HG03342 (cell line): ENCODE data around the gene KRTAP10-6.
"Not testable (repeated sequence)": the region's sequence is repeated elsewhere in the genome, so short reads cannot be mapped to it uniquely, and the experiment has no call there.

Experiments used
- ATAC-seq: cut with Tn5 transposase; IDR thresholded peaks from one replicate; pipeline ENCODE4 v1.9.1; 2021; ENCODE audit warnings: mild to moderate bottlenecking, moderate library complexity; ENCODE audit not compliant: unreplicated experiment

KRTAP10-6 gene

GRCh38 chr21:44618504-44618903, 26.2 kb upstream of the KRTAP10-6 start:
- no peak for ATAC-seq

GRCh38 chr21:44617071-44617501, 24.8 kb upstream of the KRTAP10-6 start:
- no peak for ATAC-seq

- no peak for ATAC-seq
Measured at GRCh38 chr21:44616591-44616926, 24.3 kb upstream of the KRTAP10-6 start.

GRCh38 chr21:44615911-44616590, 23.7 kb upstream of the KRTAP10-6 start:
- ATAC-seq: no peak

GRCh38 chr21:44615466-44615865, 23.2 kb upstream of the KRTAP10-6 start:
- ATAC-seq: no peak

- ATAC-seq: no peak
Measured at GRCh38 chr21:44614961-44615391, 22.7 kb upstream of the KRTAP10-6 start.

GRCh38 chr21:44614161-44614631, 21.9 kb upstream of the KRTAP10-6 start:
- no peak for ATAC-seq

- no peak for ATAC-seq
Measured at GRCh38 chr21:44613386-44614155, 21.3 kb upstream of the KRTAP10-6 start.

GRCh38 chr21:44612669-44613229, 20.4 kb upstream of the KRTAP10-6 start:
- no peak for ATAC-seq

- no peak for ATAC-seq
Measured at GRCh38 chr21:44612029-44612486, 19.8 kb upstream of the KRTAP10-6 start, which contains the start of gene KRTAP10-8. Gene KRTAP10-8, plus strand, starts transcription at chr21:44612079. Its CDS starts 22 bp downstream, at chr21:44612101.

- no peak for ATAC-seq
Measured at GRCh38 chr21:44611551-44611950, 19.2 kb upstream of the KRTAP10-6 start.

- not testable (repeated sequence) for ATAC-seq
Measured at GRCh38 chr21:44610157-44610843, 18.0 kb upstream of the KRTAP10-6 start.

GRCh38 chr21:44609193-44609592, 16.9 kb upstream of the KRTAP10-6 start:
- ATAC-seq: no peak

- ATAC-seq: no peak
Measured at GRCh38 chr21:44606495-44606894, 14.2 kb upstream of the KRTAP10-6 start.

- ATAC-seq: no peak
Measured at GRCh38 chr21:44603911-44604310, 11.6 kb upstream of the KRTAP10-6 start.

GRCh38 chr21:44603109-44603875, 11.0 kb upstream of the KRTAP10-6 start:
- no peak for ATAC-seq

- no peak for ATAC-seq
Measured at GRCh38 chr21:44602463-44602850, 10.2 kb upstream of the KRTAP10-6 start.

GRCh38 chr21:44601596-44602462, 9.5 kb upstream of the KRTAP10-6 start:
- ATAC-seq: no peak

- not testable (repeated sequence) for ATAC-seq
Measured at GRCh38 chr21:44601091-44601490, 8.8 kb upstream of the KRTAP10-6 start.
